ENCODE measurements around the gene FAM9A. TPM values are rescaled to one million over a fixed set of nuclear protein-coding genes. Genes with fewer than 3 reads are reported as not detected.
"Not testable (repeated sequence)": the region's sequence is repeated elsewhere in the genome, so short reads cannot be mapped to it uniquely, and the experiment has no call there.

The FAM9A gene
- total and polyA plus RNA-seq, 9 of the 15 experiments (the other 6 are each of a cell fraction or from before 2014, with no cell fraction given): 0.07 TPM; not detected in 8

GRCh38 chrX:8798702-8799101, 2.5 kb downstream of the FAM9A start:
- H4K20me1 ChIP-seq (replicated peaks; ENCODE audit: control insufficient read depth, insufficient read depth, low read length); POLR2A ChIA-PET; intact Hi-C loops (cut with micrococcal nuclease); DNase-seq (ENCODE audit: extremely low read depth in 1 of 4, low spot score in 3 of 4); H3K36me3 ChIP-seq (ENCODE audit: control insufficient read depth, insufficient read depth, low read length); in situ Hi-C loops (cut with MboI); H3K4me1 ChIP-seq (replicated peaks in 1 of 2; ENCODE audit: control insufficient read depth in 2 of 2, insufficient read depth in 2 of 2, low read length in 2 of 2); H3K27ac ChIP-seq (ENCODE audit: extremely low read depth, low read depth, low read length); CTCF ChIA-PET (ENCODE audit: low intra/inter-chr PET ratio); H3K9ac ChIP-seq (ENCODE audit: insufficient read depth in 1 of 2, low read depth in 2 of 2, low read length in 2 of 2); ATAC-seq; H3K9me1 ChIP-seq (ENCODE audit: control insufficient read depth, insufficient read depth, low read length); H3K4me3 ChIP-seq; H2AFZ ChIP-seq (ENCODE audit: low read depth, low read length); H3K27me3 ChIP-seq (ENCODE audit: control insufficient read depth in 2 of 2, insufficient read depth in 2 of 2, low read length in 2 of 2); H3K9me3 ChIP-seq (replicated peaks; ENCODE audit: control insufficient read depth, insufficient read depth, low read depth, low read length); H3K4me2 ChIP-seq (ENCODE audit: insufficient read depth, low read length); BruUV-seq (replicated peaks); FAIRE-seq; H3K79me2 ChIP-seq (ENCODE audit: control insufficient read depth, insufficient read depth, low read length): not testable (repeated sequence)
- 0% methylated on average over 7 of the region's 16 CpGs for WGBS (ENCODE audit: insufficient coverage, low coverage, missing lambda C conversion rate)

GRCh38 chrX:8787119-8787518, 14.1 kb downstream of the FAM9A start:
- DNase-seq (ENCODE audit: extremely low read depth in 1 of 4, low spot score in 3 of 4); H3K4me1 ChIP-seq (replicated peaks in 1 of 2; ENCODE audit: control insufficient read depth in 2 of 2, insufficient read depth in 2 of 2, low read length in 2 of 2); H3K36me3 ChIP-seq (ENCODE audit: control insufficient read depth, insufficient read depth, low read length); H2AFZ ChIP-seq (ENCODE audit: low read depth, low read length); H3K9me1 ChIP-seq (ENCODE audit: control insufficient read depth, insufficient read depth, low read length); intact Hi-C loops (cut with micrococcal nuclease); POLR2A ChIA-PET; H3K9me3 ChIP-seq (replicated peaks; ENCODE audit: control insufficient read depth, insufficient read depth, low read depth, low read length); H3K4me3 ChIP-seq; in situ Hi-C loops (cut with MboI); H4K20me1 ChIP-seq (replicated peaks; ENCODE audit: control insufficient read depth, insufficient read depth, low read length); BruUV-seq (replicated peaks); CTCF ChIA-PET (ENCODE audit: low intra/inter-chr PET ratio); ATAC-seq; H3K79me2 ChIP-seq (ENCODE audit: control insufficient read depth, insufficient read depth, low read length); H3K27ac ChIP-seq (ENCODE audit: extremely low read depth, low read depth, low read length); FAIRE-seq; H3K4me2 ChIP-seq (ENCODE audit: insufficient read depth, low read length); H3K27me3 ChIP-seq (ENCODE audit: control insufficient read depth in 2 of 2, insufficient read depth in 2 of 2, low read length in 2 of 2); H3K9ac ChIP-seq (ENCODE audit: insufficient read depth in 1 of 2, low read depth in 2 of 2, low read length in 2 of 2): not testable (repeated sequence)
- WGBS (ENCODE audit: insufficient coverage, low coverage, missing lambda C conversion rate): 0% methylated on average over 1 of the region's 1 CpG

Data from K562 (cell line).